Measurements from ENCODE around the gene ZNF282. TPM values are rescaled to one million over a fixed set of nuclear protein-coding genes. Genes with fewer than 3 reads are reported as not detected.

The ZNF282 gene
- polyA plus RNA-seq, 1 donor: 25.2 TPM

DNA sequence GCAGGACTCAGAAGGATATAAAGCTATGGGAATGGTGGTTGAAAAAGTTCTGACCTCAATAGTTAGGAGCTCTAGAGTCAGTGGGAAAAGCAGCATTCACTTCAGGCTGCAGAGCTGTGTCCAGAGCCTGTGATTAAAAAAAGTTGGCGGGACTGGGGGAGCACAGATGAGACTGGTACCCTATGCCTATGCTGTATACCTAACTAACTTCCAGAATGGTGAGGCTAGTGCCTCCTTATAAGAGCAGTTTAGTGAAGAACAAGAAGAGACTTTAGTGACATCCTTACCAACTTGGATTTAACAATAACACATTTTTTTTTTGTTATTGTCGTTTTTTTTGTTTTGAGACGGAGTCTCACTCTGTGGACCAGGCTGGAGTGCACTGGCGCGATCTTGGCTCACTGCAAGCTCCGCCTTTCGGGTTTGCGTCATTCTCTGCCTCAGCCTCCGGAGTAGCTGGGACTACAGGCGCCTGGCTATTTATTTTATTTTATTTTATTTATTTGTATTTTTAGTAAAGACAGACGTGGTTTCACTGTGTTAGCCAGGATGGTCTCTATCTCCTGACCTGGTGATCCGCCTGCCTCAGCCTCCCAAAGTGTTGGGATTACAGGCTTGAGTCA lies 6.6 kb upstream of the ZNF282 start:
- DNase-seq: no peak

DNA sequence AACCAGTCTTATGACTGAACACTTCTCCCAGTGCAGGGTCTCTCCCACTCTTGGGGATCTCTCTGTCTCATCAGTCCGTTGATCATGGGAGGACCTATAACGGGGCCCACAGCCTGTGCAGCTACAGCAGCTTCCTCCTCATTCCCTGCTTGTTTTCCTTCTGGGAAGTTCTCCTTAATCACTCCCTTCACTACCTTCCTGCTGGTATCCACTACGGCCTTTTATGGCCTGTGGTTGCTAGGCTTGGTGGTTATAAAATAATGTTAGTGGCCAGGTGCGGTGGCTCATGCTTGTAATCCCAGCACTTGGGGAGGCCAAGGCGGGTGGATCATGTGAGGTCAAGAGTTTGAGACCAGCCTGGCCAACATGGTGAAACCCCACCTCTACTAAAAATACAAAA lies 3.5 kb upstream of the ZNF282 start:
- no peak for DNase-seq

DNA sequence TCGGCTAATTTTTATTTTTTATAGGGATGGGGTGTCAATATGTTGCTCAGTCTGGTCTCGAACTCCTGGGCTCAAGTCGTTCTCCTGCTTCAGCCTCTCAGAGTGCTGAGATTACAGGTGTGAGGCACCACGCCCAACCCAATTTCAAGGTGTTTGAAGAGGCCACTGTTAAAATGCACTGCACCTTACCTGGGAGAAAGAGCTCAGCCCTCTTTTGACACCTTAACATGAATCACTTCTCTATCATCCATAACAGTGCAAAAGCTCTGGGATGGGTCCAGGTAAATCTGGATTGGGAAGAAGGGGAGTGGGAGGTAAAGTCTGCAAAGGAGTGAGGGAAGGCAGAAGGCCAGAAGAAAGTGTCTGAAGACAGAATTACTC lies 557 bp upstream of the ZNF282 start:
- no peak for DNase-seq

DNA sequence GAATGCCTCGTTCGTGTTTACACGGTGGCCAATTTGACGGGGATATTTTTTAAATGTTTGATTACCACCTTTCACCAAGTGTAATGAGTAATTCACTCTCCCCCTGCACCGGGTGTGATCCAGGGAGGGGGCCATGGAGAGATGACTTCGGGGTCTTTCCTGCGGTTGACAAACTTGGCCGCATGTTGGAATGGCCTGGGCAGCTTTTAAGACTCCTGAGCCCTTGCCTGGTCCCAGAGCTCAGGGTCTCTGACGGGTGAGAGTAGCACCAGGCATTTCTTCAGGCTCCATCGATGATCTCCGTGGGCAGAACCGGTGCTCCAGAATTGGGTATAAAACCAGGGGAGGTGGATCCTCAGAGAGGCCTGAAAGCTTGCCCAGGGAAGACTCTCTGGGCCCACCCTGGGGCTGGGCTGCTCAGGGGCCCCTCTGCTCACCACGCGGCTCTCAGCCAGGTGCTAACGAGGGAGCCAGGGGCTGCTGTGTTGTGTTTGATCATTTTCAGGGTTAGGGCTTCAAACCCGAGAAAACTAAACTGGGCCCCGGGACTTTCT lies 882 bp downstream of the ZNF282 start:
- no peak for DNase-seq

DNA sequence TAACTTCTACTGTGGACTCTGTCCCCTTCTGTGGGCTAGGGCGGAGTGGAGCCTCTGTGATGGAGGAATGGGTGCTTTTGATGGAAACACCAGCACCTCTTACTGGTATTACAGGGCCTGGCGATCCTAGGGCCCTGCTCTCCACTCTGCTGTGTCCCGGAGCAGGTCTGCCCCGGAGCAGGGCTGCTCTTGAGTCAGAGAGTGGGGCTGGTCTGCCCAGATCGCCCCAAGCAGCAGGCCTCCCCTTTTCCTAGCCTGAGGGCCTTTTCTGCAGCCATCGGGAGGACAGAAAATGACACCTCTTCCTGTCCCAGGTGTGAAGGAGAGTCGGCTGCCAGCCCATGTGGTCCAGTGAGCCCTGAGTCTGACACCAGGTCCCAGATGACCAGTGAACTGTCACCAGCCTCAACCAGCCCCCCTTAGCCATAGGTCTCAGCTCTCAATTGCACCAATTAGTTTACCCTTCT lies 1.4 kb downstream of the ZNF282 start:
- no peak for DNase-seq

DNA sequence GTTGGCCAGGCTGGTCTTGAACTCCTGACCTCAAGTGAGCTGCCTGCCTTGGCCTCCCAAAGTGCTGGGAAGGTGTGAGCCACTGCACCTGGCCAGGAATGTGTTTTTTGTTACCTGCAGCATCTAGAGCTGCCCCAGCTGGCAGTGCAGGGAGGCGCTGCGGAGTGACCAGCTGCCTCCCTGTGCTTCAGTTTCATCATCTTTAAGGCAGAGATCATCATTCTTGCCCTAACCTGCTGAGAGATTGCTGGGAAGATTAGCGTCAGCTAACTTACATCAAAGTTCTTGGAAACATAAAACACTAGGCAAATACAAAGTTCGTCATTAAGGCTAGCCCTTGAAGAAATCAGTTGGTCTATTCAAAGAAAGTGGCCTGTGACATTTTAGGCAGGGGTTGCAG lies 2.3 kb downstream of the ZNF282 start:
- DNase-seq: no peak

DNA sequence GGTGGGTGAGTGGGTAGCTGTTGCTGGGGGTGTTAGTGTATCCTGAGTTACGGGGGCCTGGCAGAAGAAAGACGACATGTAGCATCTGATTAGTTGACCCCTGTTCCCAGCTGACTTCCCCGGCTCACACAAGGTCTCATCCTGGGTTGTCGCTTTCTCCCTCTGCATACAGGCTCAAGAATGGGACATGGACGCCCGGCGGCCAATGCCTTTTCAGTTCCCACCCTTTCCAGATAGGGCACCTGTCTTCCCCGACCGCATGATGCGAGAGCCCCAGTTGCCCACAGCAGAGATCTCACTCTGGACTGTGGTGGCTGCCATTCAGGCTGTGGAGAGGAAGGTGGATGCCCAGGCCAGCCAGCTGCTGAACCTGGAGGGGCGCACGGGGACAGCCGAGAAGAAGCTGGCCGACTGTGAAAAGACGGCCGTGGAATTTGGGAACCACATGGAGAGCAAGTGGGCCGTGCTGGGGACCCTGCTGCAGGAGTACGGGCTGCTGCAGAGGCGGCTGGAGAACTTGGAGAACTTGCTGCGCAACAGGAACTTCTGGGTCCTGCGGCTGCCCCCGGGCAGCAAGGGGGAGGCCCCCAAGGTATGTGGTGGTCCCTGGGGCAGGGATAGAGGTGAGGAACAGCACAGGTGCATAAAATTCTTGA lies 2.9 kb downstream of the ZNF282 start:
- DNase-seq: no peak

DNA sequence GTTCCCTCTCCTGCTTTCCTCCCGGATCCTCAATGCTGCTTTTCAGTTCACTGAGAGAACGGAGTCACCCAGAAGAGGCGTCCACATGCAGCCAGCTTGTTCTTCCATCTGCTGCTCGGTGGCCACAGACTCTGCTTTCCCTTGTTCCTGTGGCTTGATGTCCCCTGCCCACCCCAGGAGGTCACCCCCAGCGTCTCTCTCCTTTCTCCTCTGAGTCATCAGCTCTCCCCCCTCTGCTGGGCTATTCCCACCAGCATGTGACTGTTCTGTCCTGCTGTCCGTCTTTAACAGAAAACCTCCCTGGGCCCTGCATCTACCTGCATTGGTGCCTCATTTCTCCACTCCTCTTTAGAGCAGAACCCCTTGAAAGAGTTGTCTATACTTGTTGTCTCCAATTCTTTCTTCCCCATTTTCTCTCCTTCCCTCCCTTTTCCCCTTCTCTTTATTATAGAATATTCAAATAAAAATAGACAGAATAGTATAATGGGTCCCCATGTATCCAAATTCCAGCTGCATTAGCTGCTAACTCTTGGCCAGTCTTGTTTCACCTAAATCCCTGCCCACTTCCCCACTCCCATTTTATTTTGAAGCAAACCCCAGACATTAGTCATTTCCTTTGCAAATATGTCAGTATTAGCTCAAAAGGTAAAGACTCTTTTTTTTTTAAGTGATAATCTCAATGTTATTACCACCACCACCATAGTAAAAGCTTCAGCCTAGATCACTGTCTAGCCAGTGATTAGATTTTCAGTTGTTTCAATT lies 4.1 kb downstream of the ZNF282 start:
- no peak for DNase-seq

DNA sequence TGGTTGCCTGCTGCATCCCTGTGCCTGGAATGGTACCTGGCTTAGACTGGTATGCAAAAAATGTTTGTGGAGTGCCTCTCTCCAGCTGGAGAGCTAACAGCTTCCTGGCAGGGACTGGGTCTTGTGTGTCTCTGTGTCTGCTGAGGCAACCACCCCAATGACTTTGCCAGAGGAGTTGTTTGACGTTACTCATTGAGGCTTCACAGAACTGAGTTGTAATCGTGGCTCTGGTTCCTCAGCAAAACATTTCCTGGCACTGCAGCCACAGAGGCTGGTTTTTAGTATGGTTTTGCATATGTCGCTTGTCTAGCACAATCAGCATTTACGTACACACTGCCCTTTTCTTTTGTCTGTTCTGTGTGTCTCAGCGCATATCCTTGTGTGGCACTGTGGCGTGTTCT lies 7.5 kb downstream of the ZNF282 start:
- no peak for DNase-seq

DNA sequence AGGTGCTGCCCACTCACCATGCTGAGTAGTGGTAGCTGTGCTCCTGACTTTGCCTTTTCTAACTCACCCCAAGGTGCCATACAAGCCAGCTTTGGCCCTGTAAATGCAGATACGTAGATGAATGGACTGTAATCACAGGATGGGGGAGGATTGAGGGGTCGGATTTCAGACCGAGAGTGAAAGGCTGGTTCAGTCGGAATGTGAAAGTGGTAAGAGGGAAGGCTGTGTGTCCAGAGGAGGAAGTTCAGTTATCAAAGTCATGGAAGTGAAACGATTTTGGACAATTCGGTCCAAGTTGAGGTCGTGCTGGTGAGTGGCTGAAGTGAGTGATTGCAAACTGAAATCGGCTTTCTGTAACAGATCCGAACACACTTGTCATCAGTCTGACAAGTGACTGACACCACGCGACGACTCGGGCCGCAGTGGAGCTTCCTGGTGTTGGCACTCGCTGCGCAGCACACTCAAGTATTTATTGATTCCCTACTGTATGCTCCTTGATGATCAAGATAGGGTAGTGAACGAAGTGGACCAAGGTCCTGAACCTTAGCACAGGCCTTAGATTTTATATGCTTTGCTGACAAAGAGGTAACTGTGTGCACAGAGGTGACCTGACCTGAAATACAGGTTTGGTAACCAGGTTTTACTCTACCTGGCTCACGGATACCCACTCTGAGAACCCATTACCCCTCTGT lies 10.5 kb downstream of the ZNF282 start:
- no peak for DNase-seq

DNA sequence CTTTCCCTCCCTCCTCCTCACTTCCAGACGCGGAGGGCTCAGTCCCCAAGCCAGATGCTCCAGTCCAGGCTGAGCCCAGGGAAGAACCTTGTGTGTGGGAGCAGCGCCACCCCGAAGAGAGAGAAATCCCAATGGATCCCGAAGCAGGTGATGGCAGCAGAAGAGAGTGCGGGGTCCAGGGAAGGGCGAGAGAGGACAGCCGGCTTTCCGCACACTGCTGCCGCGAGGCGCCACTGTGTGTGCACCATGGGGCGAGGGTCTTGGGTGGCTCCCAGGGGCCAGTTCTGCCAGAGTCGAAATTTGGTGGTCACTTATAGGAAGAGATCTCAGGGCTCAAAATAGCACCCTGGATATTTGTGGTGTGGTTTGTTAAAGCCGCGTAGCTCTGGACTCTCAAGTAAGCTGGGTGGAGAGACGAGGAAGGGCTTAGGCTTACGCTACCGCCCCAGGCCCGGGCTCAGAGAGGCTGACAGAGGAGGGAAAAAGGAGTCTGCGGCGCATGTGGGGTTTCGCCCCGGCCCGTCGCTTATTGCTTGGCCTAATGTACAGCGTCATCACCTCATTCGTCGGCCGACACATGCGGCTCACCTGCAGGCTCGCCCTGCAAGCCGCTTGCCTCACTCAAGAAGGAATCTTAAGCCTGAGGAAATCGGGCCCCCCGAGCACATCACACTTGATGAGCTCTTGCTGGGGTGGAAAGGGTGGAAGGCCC lies 12.1 kb downstream of the ZNF282 start:
- no peak for DNase-seq

DNA sequence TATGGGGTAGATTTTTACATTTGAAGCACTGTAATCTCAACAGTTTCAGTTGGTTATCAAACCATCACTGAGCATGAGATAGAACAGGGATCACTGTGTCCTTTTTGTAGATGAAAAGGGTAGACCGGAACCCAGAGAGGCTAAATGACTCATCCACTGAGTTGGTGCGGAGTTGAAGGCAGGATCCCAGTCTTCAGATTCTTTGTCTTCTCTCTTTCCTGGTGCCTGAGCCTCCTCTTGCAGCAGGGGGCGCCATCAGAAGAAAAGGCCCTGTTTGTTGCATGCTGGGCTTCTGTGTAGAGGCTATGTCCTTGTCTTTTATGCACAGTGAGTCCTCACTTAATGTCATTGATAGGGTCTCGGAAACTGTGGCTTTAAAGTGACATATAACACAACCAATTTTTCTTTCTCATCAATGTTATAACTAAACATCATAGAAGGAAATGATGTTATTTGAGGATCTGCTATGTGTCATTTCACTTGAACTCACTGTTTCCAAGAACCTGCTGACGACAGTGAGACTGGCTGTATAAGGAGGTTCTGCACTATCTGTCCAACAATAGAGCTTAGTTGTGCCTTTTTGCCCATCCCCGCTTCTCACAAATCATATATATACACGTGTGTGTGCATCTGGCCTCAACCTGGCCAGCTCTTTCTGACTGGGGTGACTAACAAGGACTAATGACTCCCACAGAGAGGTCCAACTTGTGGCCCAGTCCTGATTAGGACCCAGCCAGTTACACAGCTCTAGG lies 14.3 kb downstream of the ZNF282 start:
- no peak for DNase-seq

DNA sequence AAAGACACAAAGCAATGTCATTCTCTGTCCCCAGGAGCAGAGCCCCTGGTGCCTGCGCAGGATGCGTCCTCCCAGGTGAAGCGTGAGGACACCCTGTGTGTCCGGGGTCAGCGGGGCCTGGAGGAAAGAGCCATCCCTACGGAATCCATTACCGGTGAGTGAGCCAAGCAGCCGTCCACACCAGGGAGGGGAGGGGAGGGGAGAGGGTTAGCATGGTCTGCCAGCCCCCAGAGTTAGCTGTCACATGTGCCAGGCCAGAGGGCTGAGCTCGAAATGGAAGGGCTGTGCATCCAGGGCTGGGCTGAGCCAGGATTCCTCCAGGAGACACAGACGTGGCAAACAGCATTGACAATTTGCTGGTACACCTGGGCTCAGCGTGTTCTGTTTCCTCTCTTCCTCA lies 15.2 kb downstream of the ZNF282 start:
- DNase-seq: no peak

DNA sequence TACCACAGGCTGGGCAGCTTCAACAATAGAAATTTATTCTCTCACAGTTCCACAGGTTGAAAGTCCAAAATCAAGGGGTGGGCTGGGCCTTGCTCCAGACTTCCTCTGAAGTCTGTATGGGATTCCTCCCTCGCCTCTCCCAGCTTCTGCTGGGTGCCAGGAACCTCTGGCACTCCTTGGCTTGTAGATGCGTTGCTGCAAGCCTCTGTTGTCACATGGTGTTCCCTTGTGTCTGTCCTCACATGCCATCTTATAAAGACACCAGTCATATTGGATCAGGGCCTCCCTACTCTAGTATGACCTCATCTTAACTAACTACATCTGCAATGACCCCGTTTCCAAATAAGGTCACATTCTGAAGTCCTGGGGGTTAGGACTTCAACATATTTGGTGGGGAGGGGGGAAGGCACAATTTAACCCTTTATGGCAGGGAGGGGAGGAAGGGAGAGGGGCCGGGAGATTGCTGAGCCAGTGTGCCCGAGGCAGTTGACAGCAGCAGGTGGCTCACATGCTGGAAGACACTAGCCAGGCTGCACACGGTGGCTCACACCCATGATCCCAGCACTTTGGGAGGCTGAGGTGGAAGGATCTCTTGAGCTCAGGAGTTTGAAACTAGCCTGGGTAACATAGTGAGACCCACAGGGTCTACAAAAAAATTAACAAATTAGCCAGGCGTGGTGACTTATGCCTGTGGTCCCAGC lies 18.8 kb downstream of the ZNF282 start:
- no peak for DNase-seq

DNA sequence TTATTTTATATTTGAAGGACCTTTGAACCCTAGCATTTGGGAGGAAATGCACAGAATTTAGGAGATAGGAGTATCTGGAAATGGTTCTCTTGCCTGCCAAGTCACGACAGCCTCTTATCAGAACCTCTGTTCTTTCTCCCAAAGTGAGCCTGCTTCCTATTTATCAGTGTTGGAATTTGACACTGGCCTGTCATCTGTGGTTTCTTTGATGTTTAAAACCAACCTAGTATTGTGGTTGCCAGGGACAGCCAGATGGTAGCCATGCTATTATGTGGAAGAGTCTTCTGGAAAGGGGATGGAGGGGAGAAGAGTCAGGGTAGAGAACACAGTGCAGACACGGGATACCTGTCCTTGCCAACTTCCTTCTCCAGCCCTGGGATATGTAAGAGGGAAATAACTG lies 21.1 kb downstream of the ZNF282 start:
- no peak for DNase-seq

DNA sequence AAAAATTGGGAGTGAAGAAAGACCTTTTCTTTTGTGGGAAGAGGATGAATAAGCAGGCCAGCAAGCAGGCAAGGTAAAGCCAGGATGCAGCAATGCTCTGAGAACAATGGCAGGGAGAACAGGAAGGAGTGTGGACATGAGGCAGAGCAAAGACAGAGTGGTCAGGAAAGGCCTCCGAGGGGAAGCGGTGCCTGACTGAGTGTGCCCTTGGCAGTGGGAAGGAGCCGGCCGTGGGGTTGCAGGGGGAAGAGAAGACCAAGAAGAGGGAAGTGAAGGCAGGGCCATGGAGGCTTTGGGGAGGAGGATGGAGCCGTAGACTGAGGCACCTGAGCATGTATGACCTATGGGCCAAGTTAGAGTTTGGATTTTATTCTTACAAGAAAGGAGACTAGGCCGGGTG lies 22.2 kb downstream of the ZNF282 start:
- DNase-seq: no peak

DNA sequence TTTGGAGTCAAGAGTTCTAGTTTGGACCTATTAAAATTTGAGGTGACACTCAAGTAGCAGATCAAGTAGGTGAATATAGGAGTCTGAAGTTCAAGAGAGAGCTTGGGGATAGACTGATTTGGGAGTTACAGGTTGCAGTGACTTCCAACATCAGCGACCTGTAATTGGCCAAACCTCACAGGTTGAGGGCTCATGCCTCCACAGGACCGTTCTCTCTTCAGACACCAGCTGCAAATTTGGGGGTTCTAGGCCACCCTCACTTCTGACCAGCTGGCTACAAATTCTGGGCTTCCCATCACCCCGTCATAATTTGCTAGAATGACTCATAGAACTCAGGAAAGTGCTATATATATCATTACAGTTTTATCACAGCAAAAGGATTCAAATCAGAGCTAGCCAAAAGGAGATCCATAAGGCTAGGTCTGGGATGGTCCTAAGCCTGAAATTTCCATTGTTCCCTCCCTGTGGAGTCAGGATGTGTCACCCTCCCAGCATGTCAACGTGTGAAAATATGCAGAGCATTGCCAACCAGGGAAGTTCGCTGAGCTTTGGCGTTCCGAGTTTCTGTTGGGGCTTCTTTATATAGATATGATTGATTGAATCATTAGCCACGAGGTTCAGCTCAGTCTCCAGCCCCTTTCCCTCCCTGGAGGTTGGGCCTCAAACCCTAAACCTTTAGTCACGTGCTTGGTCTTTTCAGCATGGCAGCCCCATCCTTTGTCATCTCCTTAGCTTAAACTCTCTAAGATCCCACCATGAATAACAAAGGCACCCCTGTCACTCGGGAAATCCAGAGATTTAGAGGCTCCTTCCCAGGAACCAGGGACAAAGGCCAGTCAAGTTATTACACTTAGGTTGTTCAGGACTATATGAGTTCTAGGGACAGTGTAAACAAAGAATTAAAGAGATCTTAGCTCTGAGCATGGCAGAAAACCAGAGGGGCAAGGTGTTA lies 23.4 kb downstream of the ZNF282 start:
- DNase-seq: no peak

DNA sequence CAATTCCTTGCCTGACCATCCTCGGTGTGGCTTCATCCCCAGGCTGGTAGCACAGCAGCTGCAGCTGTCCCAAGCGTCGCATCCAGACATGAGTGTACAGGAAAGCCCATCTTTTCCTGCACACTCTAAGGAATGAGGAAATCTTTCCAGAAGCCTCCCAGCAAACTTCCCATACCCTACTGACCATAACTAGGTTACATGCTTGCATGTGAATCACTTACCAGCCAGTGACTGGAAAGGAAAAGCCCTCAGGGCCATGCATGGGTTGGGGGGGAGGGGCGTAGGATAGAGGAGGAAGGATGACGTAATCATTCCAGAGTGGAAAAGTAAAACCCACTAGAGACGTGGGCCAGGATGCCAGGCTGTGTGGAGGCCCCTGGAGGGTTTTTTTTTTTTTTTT lies 25.2 kb downstream of the ZNF282 start:
- DNase-seq: no peak

DNA sequence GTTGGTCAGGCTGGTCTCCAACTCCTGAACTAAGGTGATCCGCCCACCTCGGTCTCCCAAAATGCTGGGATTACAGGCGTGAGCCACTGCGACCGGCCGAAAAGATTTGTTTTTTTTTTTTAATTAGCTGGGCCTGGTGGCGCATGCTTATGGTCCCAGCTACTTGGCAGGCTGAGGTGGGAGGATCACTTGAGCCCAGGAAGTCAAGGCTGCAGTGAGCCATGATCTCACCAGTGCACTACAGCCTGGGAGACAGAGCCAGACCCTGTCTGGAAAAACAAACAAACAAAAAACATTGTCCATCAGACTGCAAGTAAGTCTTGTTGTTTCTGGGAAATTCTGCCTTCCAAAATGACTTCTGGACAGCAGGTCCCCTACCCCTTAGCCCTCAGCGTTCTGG lies 27.8 kb downstream of the ZNF282 start:
- no peak for DNase-seq

All from left kidney (tissue), 2 donors.